HepG2 (cell line): Measurements from ENCODE around the gene EFNA2. TPM values are rescaled to one million over a fixed set of nuclear protein-coding genes. Genes with fewer than 3 reads are reported as not detected.

Experiments
- ATAC-seq: fragments of 200-7000 bp; cut with Tn5 transposase; 3 replicates; pipeline ENCODE4 v1.9.1; 2020; ENCODE audit warnings: mild to moderate bottlenecking, moderate library complexity
- BruUV-seq: library from RNA; stranded (reverse); fragments of 400-500 nt; replicated peaks from 2 replicates; lab custom pipeline; 2021; lab: Mats Ljungman, UMichigan
- CTCF ChIA-PET: fragments of 300-600 bp; formaldehyde crosslinking; extraction: SDS; loops from one replicate; lab custom pipeline; 2021; ENCODE audit warnings: low total read pairs, inconsistent platforms, low intra/inter-chr PET ratio; lab: Yijun Ruan, JAX
- POLR2A ChIA-PET: fragments of 350-600 bp; sonication (Branson Sonifier 250); formaldehyde crosslinking; loops from one replicate; lab custom pipeline; 2020; ENCODE audit warnings: antibody characterized with exemption, inconsistent platforms; lab: Yijun Ruan, JAX
- DNase-seq: peaks from one replicate; pipeline ENCODE4 v3.0.0-alpha.2; 2015; ENCODE audit warnings: low spot score
- FAIRE-seq: peaks from 3 replicates; lab custom pipeline; 2011; peaks lifted over from hg19 to GRCh38; lab: Jason Lieb, UNC
- H2AFZ ChIP-seq: one replicate; pipeline ENCODE4 v1.6.1; 2011; ENCODE audit warnings: low read length, inconsistent platforms
- H3K27ac ChIP-seq: fragments of 300-600 bp; 3 replicates; pipeline ENCODE4 v1.8.0; 2011; ENCODE audit warnings: mixed run types, mild to moderate bottlenecking, mixed read lengths, low read length, inconsistent platforms; ENCODE audit not compliant: insufficient read depth; ENCODE audit errors: extremely low read length
- H3K27me3 ChIP-seq, 2 experiments: fragments of 200-600 bp in 1 of 2; 2 replicates in 1 of 2; 3 replicates in 1 of 2; pipeline versions ENCODE4 v1.6.0 to v1.8.0; 2011; ENCODE audit warnings: low read length in 2 of 2, mild to moderate bottlenecking in 2 of 2, moderate library complexity in 2 of 2, inconsistent platforms in 1 of 2; ENCODE audit not compliant: insufficient read depth in 2 of 2, control insufficient read depth in 1 of 2
- H3K36me3 ChIP-seq, 2 experiments: fragments of 200-600 bp in 1 of 2; replicated peaks in 1 of 2; 2 replicates in 1 of 2; 3 replicates in 1 of 2; pipeline versions ENCODE4 v1.5.1 to v1.8.0; 2011; ENCODE audit warnings: low read length in 2 of 2, inconsistent platforms in 1 of 2; ENCODE audit not compliant: insufficient read depth in 2 of 2, control insufficient read depth in 1 of 2
- H3K4me1 ChIP-seq: 2 replicates; pipeline ENCODE4 v1.5.1; 2012; ENCODE audit warnings: low read length, inconsistent platforms; ENCODE audit not compliant: insufficient read depth
- H3K4me2 ChIP-seq: 2 replicates; pipeline ENCODE4 v1.6.0; 2011; ENCODE audit warnings: low read depth, low read length, inconsistent platforms
- H3K4me3 ChIP-seq, 3 experiments: fragments of 200-600 bp in 1 of 3; sonication (generic), shearing (Covaris generic) in 1 of 3; replicated peaks in 1 of 3; 2 replicates each; pipeline ENCODE4 v1.5.1; 2011 to 2016; ENCODE audit warnings: low read length in 3 of 3, inconsistent platforms in 2 of 3, low read depth in 2 of 3, mild to moderate bottlenecking in 2 of 3, control low read depth in 1 of 3, mixed read lengths in 1 of 3; ENCODE audit not compliant: insufficient read depth in 1 of 3
- H3K79me2 ChIP-seq: one replicate; pipeline ENCODE4 v1.6.1; 2011; ENCODE audit warnings: low read length, inconsistent platforms; ENCODE audit not compliant: insufficient read depth
- H3K9ac ChIP-seq: 2 replicates; pipeline ENCODE4 v1.6.0; 2011; ENCODE audit warnings: mild to moderate bottlenecking, low read depth, low read length, inconsistent platforms; ENCODE audit not compliant: insufficient read depth
- H3K9me3 ChIP-seq: 2 replicates; pipeline ENCODE4 v1.5.1; 2012; ENCODE audit warnings: mild to moderate bottlenecking, low read length
- H4K20me1 ChIP-seq: 2 replicates; pipeline ENCODE4 v1.6.0; 2011; ENCODE audit warnings: inconsistent platforms, mild to moderate bottlenecking, low read length, moderate library complexity; ENCODE audit not compliant: insufficient read depth
- FOXC1 ChIP-seq: sonication (generic); formaldehyde crosslinking; IDR thresholded peaks from 2 replicates; pipeline ENCODE4 v1.8.0; 2022; ENCODE audit warnings: mild to moderate bottlenecking, missing genetic modification reagents, borderline replicate concordance
- HOXA7 ChIP-seq: sonication (generic); formaldehyde crosslinking; IDR thresholded peaks from 2 replicates; pipeline ENCODE4 v1.8.1; 2022; ENCODE audit warnings: mild to moderate bottlenecking, missing genetic modification reagents, moderate library complexity
- HOXD1 ChIP-seq: sonication (generic); formaldehyde crosslinking; IDR thresholded peaks from 2 replicates; pipeline ENCODE4 v1.5.0; 2020; ENCODE audit warnings: missing genetic modification reagents
- KMT2B ChIP-seq: IDR thresholded peaks from 2 replicates; pipeline ENCODE4 v1.6.1; 2016; ENCODE audit warnings: missing genetic modification reagents, missing compliant biosample characterization
- MIER3 ChIP-seq: IDR thresholded peaks from 2 replicates; pipeline ENCODE4 v1.6.1; 2016; ENCODE audit warnings: missing compliant biosample characterization, borderline replicate concordance
- NFAT5 ChIP-seq: sonication (generic); formaldehyde crosslinking; IDR thresholded peaks from 2 replicates; pipeline ENCODE4 v1.4.0; 2020; ENCODE audit warnings: missing genetic modification reagents
- ZFX ChIP-seq: sonication (generic); formaldehyde crosslinking; IDR thresholded peaks from 2 replicates; pipeline ENCODE4 v1.4.0; 2020; ENCODE audit warnings: mild to moderate bottlenecking, low read depth, missing genetic modification reagents, moderate library complexity
- ZNF18 ChIP-seq: sonication (generic); formaldehyde crosslinking; IDR thresholded peaks from 2 replicates; pipeline ENCODE4 v1.8.0; 2022; ENCODE audit warnings: mild to moderate bottlenecking, missing genetic modification reagents; ENCODE audit not compliant: insufficient replicate concordance
- ZNF652 ChIP-seq: IDR thresholded peaks from 2 replicates; pipeline ENCODE4 v1.6.1; 2016; ENCODE audit warnings: low read depth, borderline replicate concordance
- WGBS: methylation state at CpG from one replicate; pipeline ENCODE4 v1.1.6; 2017; ENCODE audit warnings: low lambda C conversion rate; 5-methylcytosine and 5-hydroxymethylcytosine counted together
- in situ Hi-C: cut with HindIII; loops from 2 replicates; pipeline ENCODE4 v1.10.0; 2017; ENCODE audit warnings: low pct_unique_long_range_greater_than_20kb; ENCODE audit not compliant: extremely low pct_ligation_motif_present
- intact Hi-C: fragments of 100-400 bp; cut with micrococcal nuclease; formaldehyde crosslinking; loops from one replicate; pipeline ENCODE4 v1.10.0; 2022; ENCODE audit not compliant: unreplicated experiment
- polyA plus RNA-seq, 8 experiments: library from polyadenylated mRNA; depleted of rRNA in 3 of 8; stranded (reverse) in 7 of 8; unstranded in 1 of 8; fragments of >200 nt; fragmentation: Illumina TruSeq in 4 of 8; extraction: Trizol in 4 of 8; gene quantifications; 2 replicates each; pipeline versions ENCODE4 v1.2.1 to v1.2.3, GENCODE V29; 2011 to 2016; ENCODE audit warnings: low read depth in 4 of 8, missing spikeins in 1 of 8, mixed read lengths in 1 of 8; ENCODE audit not compliant: insufficient read depth in 1 of 8
- total RNA-seq, 5 experiments: library from RNA; depleted of rRNA; stranded (reverse); fragments of >200 nt; fragmentation: Illumina TruSeq; extraction: Trizol; gene quantifications; 2 replicates each; pipeline ENCODE4 v1.2.3, GENCODE V29; 2016; ENCODE audit warnings: low read depth in 1 of 5
- TF ChIP-seq, protein P1 (sequence below): sonication (generic); formaldehyde crosslinking; IDR thresholded peaks from 2 replicates; pipeline ENCODE4 v1.5.0; 2020; ENCODE audit warnings: missing genetic modification reagents, mild to moderate bottlenecking, borderline replicate concordance
- TF ChIP-seq, protein P2 (sequence below): sonication (generic); formaldehyde crosslinking; IDR thresholded peaks from 2 replicates; pipeline ENCODE4 v1.4.0; 2020; ENCODE audit warnings: missing genetic modification reagents

The EFNA2 gene
- total and polyA plus RNA-seq, 2 of the 13 experiments (the other 11 are each of a cell fraction or from before 2014, with no cell fraction given) = 6.0 to 9.9 TPM

GRCh38 chr19:1324806-1325567 is 39.3 kb downstream of the EFNA2 start:
- in situ Hi-C loops (no loop called here), intact Hi-C loops (no loop called here)
- no peaks in the 10 kb centered on the region for H3K79me2 ChIP-seq
- DNase-seq = peak; percentile 82
- H3K9me3 ChIP-seq = no peaks in the 10 kb centered on the region
- H4K20me1 ChIP-seq = no peaks in the 10 kb centered on the region
- peak overlapping the region; percentile 75 for H3K4me2 ChIP-seq
- peaks cover 51% of the 10 kb centered on the region for H3K4me1 ChIP-seq
- ChIA-PET CTCF (no interaction called here), POLR2A (interaction anchor here (0.8 to 2.2 kb wide), 2 partner anchors 21 to 40 kb away, joined by 3 to 5 read pairs; no protein-coding TSS in a partner anchor)
- whole genome bisulfite sequencing = 3% methylated on average over 18 of the region's 66 CpGs
- H3K27ac ChIP-seq = peak overlapping the region; percentile 63
- peak overlapping the region; percentile 71 for H3K9ac ChIP-seq
- peak overlapping the region; percentile 35 to 71 (median 48); a peak in 5 of 6 replicates for H3K4me3 ChIP-seq
- H3K36me3 ChIP-seq = no peaks in the 10 kb centered on the region
- ATAC-seq = peak; percentile 73
- no peak for FAIRE-seq
- H3K27me3 ChIP-seq = no peaks in the 10 kb centered on the region; a peak in 2 of 5 replicates
- BruUV-seq = TSS peak; percentile 91
- H2AFZ ChIP-seq = no peak overlapping the region
- TF ChIP-seq ZFX (CRISPR knock-in tag) (peak; percentile 19), HOXA7 (CRISPR knock-in tag) (no peak), NFAT5 (no peak), KMT2B (CRISPR knock-in tag) (peak; percentile 72; the same call in 1 of the 2 replicates), ZNF18 (CRISPR knock-in tag) (no peak), ZNF652 (no peak), HOXD1 (CRISPR knock-in tag) (no peak), FOXC1 (CRISPR knock-in tag) (peak; percentile 72; the same call in 1 of the 2 replicates), MIER3 (CRISPR knock-in tag) (no peak)
- TF ChIP-seq, protein P1, sequence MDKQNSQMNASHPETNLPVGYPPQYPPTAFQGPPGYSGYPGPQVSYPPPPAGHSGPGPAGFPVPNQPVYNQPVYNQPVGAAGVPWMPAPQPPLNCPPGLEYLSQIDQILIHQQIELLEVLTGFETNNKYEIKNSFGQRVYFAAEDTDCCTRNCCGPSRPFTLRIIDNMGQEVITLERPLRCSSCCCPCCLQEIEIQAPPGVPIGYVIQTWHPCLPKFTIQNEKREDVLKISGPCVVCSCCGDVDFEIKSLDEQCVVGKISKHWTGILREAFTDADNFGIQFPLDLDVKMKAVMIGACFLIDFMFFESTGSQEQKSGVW (CRISPR knock-in tag) = no peak
- TF ChIP-seq, protein P2, sequence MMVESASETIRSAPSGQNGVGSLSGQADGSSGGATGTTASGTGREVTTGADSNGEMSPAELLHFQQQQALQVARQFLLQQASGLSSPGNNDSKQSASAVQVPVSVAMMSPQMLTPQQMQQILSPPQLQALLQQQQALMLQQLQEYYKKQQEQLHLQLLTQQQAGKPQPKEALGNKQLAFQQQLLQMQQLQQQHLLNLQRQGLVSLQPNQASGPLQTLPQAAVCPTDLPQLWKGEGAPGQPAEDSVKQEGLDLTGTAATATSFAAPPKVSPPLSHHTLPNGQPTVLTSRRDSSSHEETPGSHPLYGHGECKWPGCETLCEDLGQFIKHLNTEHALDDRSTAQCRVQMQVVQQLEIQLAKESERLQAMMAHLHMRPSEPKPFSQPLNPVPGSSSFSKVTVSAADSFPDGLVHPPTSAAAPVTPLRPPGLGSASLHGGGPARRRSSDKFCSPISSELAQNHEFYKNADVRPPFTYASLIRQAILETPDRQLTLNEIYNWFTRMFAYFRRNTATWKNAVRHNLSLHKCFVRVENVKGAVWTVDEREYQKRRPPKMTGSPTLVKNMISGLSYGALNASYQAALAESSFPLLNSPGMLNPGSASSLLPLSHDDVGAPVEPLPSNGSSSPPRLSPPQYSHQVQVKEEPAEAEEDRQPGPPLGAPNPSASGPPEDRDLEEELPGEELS (CRISPR knock-in tag) = peak; percentile 44; the same call in 1 of the 2 replicates
